Measurements from ENCODE around the gene EPHA10.

Gene EPHA10

DNA sequence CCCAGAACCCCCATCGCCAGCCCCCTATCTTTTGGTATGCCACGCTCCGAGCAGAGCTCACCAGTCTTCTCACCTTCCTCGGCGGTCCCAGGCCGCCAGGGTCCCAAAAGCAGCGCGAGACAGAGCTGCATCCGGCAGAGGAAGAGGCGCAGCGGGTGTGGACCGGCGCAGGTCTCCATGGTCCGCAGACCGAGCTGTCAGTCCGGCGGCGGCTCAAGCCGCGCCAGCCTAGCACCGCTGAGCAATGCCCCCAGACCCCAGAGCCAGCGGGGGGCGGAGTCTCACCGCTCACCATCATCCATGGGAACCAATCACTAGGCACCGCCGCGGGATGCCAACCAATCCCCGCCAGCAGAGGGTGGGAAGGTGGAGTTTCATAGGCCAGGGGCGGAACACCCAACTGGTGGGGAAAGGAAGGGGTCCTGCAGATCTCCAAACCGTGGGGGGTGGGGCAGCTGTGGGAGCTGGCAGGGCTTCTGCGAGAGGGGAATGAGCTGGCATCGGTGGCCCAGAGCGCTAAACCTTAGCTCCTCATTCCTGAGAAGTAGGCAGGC, at the start of gene EPHA10:
TSS of gene EPHA10 (minus strand) at position 233 of the 554 bp plus-strand sequence. CDS start at position 179, 54 bp downstream.
- DNase-seq (ENCODE audit: low spot score) = no peak

GRCh38 chr1:37814252-37814651, 49.3 kb upstream of the EPHA10 start:
- no peak for DNase-seq (ENCODE audit: low spot score)

- DNase-seq (ENCODE audit: low spot score) = no peak
These were observed 48.7 kb upstream of the EPHA10 start for GRCh38 chr1:37813529-37814145.

GRCh38 chr1:37811027-37811655, 46.2 kb upstream of the EPHA10 start:
- DNase-seq (ENCODE audit: low spot score) = peak; percentile 84

DNA sequence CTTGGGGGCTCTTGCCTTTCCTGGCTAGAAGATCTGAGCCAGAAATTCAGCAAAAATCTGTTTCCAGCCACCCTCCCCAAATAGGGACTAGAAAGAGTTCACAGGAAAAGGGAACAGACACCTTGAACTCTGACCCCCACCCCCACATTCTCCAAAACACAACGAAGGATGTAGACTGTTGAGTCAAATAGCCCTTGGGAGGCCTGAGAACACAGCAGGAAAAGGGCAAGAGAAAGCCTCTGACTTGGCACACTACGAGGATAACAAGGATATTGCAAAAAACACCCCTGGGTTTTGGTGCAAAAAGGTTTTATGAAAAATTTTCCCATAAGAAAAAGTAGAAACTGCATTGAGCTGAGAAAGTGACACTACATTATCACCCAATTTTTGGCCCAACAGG, 45.0 kb upstream of the EPHA10 start:
- DNase-seq (ENCODE audit: low spot score) = no peak

- peak; percentile 36 for DNase-seq (ENCODE audit: low spot score)
These were observed 43.7 kb upstream of the EPHA10 start for GRCh38 chr1:37808369-37809319.

- DNase-seq (ENCODE audit: low spot score) = peak; percentile 91
These were observed 42.8 kb upstream of the EPHA10 start, which contains the start of the genes C1orf122 and YRDC for GRCh38 chr1:37807555-37808368. C1orf122 (plus strand) TSS chr1:37807790; CDS start chr1:37808405, 615 bp downstream. YRDC (minus strand) TSS chr1:37808208; CDS start chr1:37808180, 28 bp downstream.

- DNase-seq (ENCODE audit: low spot score) = peak; percentile 72
These were observed 42.3 kb upstream of the EPHA10 start for GRCh38 chr1:37807220-37807554.

DNA sequence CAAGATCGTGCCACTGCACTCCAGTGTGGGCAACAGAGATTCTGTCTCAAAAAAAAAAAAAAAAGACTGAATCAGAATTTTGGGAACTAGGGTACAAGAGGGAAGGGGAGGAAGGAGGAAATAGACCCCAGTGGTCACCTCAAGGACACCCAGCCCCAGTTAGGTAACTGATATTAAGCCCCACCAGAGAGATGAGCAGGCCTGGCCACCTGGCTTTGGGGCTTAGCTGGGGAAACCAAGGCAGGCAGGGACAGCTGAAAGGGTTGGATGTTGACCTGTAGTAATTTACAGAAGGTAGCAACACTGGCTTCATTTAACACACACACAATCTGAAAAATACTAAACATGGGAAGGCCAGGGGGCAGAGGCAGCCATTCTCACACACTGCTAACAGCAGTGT, 37.5 kb upstream of the EPHA10 start:
- no peak for DNase-seq (ENCODE audit: low spot score)

DNA sequence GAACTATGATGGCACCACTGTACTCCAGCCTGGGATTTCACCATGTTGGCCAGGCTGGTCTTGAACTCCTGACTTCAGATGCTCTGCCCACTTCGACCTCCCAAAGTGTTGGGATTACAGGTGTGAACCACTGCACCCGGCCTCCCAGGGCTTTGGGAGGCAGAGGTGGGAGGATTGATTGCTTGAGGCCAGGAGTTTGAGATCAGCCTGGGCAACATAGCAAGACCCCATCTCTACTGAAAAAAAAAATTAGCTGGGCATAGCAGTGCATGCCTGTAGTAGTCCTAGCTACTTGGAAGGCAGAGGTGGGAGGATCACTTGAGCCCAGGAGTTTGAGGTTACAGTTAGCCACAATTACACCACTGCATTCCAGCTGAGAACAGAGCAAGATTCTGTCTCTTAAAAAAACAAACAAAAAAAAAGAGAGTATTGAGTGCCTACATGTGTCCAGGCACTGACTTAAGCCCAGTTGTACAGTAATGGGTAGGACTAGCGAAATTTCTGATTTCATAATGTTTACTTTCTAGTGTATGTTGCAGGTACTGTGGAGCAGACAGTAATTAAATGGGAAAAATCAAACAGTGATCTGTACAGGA, 32.9 kb upstream of the EPHA10 start:
- DNase-seq (ENCODE audit: low spot score) = no peak

GRCh38 chr1:37795340-37796125, 30.6 kb upstream of the EPHA10 start:
- DNase-seq (ENCODE audit: low spot score) = no peak

DNA sequence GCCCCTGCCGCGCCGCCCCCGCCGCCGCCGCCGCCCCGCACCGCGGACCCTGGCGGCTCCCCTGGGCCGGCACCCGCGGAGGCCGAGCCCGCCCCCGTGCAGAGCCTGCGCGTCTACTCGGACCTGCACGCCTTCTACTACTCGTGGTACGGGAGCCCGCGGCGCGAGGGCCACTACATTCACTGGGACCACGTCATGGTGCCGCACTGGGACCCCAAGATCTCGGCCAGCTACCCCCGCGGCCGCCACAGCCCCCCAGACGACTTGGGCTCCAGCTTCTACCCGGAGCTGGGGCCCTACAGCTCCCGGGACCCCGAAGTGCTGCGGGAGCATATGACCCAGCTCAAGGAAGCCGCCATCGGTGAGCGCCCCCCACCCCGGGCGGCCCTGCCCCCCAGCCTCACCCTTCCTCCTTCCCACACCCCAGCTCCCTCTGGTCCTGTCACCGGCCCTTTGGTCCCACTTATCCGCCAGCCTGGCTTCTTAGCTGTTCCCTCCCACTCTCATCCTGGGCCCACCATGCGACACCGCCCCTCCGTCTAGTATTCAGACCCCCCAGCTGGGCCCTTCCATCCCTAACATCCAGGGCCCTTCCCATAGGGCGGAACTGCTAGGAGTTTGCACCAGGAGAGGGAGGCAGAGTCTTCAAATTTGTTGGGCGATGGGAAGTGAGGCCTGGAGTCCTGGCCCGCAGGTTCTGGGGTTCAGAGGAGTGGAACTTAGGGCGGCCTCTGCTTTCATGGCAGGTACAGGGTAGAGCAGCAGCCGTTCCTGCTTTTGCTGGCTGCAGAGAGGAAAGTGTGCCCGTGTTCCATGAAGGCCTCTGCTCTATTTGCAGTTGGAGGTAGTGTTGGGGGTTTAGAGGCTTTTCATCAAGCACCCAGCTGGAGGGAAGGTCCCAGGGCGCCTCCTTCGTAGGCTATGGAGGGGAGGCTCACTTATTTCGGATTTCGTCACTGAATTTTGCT, 29.7 kb upstream of the EPHA10 start:
- no peak for DNase-seq (ENCODE audit: low spot score)

- no peak for DNase-seq (ENCODE audit: low spot score)
These were observed 29.0 kb upstream of the EPHA10 start, which contains the start of gene MANEAL for GRCh38 chr1:37793773-37794371. MANEAL (plus strand) TSS chr1:37793847; CDS start chr1:37794183, 336 bp downstream.

GRCh38 chr1:37792943-37793686, 28.2 kb upstream of the EPHA10 start:
- DNase-seq (ENCODE audit: low spot score) = no peak

DNA sequence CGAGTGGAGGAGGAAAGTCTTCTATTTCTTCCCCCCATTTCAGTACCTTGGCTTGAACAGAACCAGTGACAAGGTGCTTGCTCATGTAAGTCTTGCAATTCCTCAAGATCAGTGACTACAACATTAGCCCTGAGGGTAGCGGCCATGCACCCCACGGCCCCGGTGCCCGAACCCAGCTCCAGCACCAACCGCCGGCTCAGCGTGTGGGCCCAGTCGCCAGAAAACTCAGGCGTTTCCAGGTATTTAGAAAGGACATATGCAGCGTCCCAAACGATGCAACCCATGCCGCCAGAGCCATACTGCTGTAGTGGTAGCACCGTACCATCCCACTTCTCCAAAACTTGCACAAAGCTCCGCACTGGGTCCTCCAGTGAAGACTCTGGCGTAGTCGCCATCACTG, 17.6 kb upstream of the EPHA10 start:
- DNase-seq (ENCODE audit: low spot score) = no peak

GRCh38 chr1:37778654-37779053, 13.7 kb upstream of the EPHA10 start:
- no peak for DNase-seq (ENCODE audit: low spot score)

DNA sequence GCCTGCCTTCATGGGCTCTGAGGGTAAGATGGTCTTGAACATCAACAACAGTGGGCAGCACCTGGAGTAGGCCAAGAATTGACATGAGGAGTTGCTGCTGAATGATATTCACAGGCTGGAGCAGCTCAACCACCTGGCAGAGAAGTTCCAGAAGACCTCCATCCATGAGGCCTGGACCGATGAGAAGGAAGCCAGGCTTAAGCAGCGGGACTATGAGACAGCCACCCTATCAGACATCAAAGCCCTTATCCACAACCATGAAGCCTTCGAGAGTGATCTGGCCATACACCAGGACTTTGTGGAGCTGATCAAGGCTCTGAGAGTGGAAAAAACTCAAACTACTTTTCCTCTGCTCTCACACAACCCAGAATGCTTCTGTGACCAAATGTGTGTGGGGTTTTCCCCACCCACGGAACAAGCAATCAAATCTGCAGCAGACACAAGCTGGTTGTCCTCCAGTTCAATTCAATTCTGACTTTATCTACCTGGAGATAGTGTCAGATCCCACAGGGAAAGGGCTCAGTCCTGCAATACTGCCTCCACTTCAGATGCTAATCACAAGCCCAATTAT, 12.1 kb upstream of the EPHA10 start:
- DNase-seq (ENCODE audit: low spot score) = no peak
